Psoas muscle (tissue), 8 donors: ENCODE data around the gene RIC8B. TPM values are rescaled to one million over a fixed set of nuclear protein-coding genes. Genes with fewer than 3 reads are reported as not detected.

ENCODE experiments used
- ATAC-seq, 4 donors: fragments of 200-7000 bp; cut with Tn5 transposase; one replicate each; pipeline ENCODE4 v1.9.1; 2020; ENCODE audit warnings: moderate library complexity in 3 of 4, mild to moderate bottlenecking in 2 of 4
- DNase-seq, 2 donors: peaks; one replicate each; pipeline ENCODE4 v3.0.0-alpha.2; 2020
- H3K27ac ChIP-seq: fragments of 200-600 bp; one replicate; pipeline ENCODE4 v1.8.0; 2022
- H3K27me3 ChIP-seq, 3 donors: fragments of 200-600 bp in 1 of 3; one replicate each; pipeline versions ENCODE4 v1.6.1 to v1.8.0; 2013 to 2022; ENCODE audit warnings: low read length in 2 of 3, mild to moderate bottlenecking in 2 of 3, moderate library complexity in 1 of 3; ENCODE audit not compliant: insufficient read depth in 3 of 3
- H3K36me3 ChIP-seq, 2 donors: fragments of 200-600 bp in 1 of 2; one replicate each; pipeline versions ENCODE4 v1.6.1 to v1.8.0; 2013 to 2022; ENCODE audit warnings: low read depth in 1 of 2, mild to moderate bottlenecking in 1 of 2, moderate library complexity in 1 of 2; ENCODE audit not compliant: insufficient read depth in 1 of 2
- H3K4me1 ChIP-seq: fragments of 200-600 bp; one replicate; pipeline ENCODE4 v1.8.0; 2022
- H3K4me3 ChIP-seq: fragments of 200-600 bp; one replicate; pipeline ENCODE4 v1.8.0; 2022; ENCODE audit warnings: mild to moderate bottlenecking
- H3K9me3 ChIP-seq: fragments of 200-600 bp; one replicate; pipeline ENCODE4 v1.8.0; 2022
- CTCF ChIP-seq: fragments of 200-600 bp; IDR thresholded peaks from one replicate; pipeline ENCODE4 v1.8.0; 2022; ENCODE audit warnings: antibody characterized with exemption
- WGBS, 3 donors: extraction: QIAGEN DNeasy Blood & Tissue Kit; methylation state at CpG; one replicate each; pipeline versions ENCODE4 v1.1.6 to v1.1.7; 2013; 5-methylcytosine and 5-hydroxymethylcytosine counted together
- intact Hi-C, 2 donors: fragments of 100-400 bp; cut with DNase I; formaldehyde crosslinking; loops; one replicate each; pipeline versions ENCODE4 v1.11.0 to v1.14.2; 2022
- polyA plus RNA-seq, 3 donors: library from polyadenylated mRNA; stranded (reverse); fragments of 200-250 nt; gene quantifications; one replicate each; pipeline ENCODE4 v1.2.3, GENCODE V29; 2013
- total RNA-seq, 4 donors: library from RNA; stranded (reverse); fragmentation: NEBNext Ultra II Directional in 2 of 4; extraction: Animal tissue kit (Norgen Biotek cat#: 25700) in 2 of 4; gene quantifications; one replicate each; pipeline versions ENCODE4 v1.2.1 to v1.2.4, GENCODE V29; 2021 to 2023
- donor health status: healthy with polysubstance abuse.
- donor health status: DM: no; HTN: no; CAD: no; lungs with moderate emphysema.
- donor health status: Bipolar disorder and iron deficiency.
- donor health status: healthy.
- donor health status: DM: yes; HTN: yes; CAD: no.
- donor health status: DM: no; HTN: no; CAD: no.
- donor health status: DM: no; HTN: no; CAD: no.
- donor health status: DM: yes; HTN: yes; CAD: no.

The RIC8B gene
- total and polyA plus RNA-seq, 7 donors: 4.9 to 19.3 (median 10.5) TPM

GRCh38 chr12:106740818-106741217 lies 33.7 kb upstream of the RIC8B start:
- WGBS, 3 donors: 88 to 93% (median 92%) methylated on average over 5 of the region's 5 CpGs
- H3K4me1 ChIP-seq: no peaks in the 10 kb centered on the region
- H3K27ac ChIP-seq: no peak overlapping the region
- ATAC-seq (no peak), DNase-seq (no peak)
- intact Hi-C loops: no loop called here
- no peak overlapping the region for H3K4me3 ChIP-seq
- TF ChIP-seq CTCF: no peak
- H3K36me3 ChIP-seq: no peaks in the 10 kb centered on the region
- H3K9me3 ChIP-seq: no peaks in the 10 kb centered on the region
- H3K27me3 ChIP-seq: no peaks in the 10 kb centered on the region

- TF ChIP-seq CTCF: no peak
- intact Hi-C loops: no loop called here
- no peaks in the 10 kb centered on the region for H3K36me3 ChIP-seq
- no peaks in the 10 kb centered on the region for H3K27me3 ChIP-seq
- no peaks in the 10 kb centered on the region for H3K4me1 ChIP-seq
- no peak overlapping the region for H3K4me3 ChIP-seq
- 87 to 88% (median 87%) methylated on average over 2 of the region's 2 CpGs for WGBS, 3 donors
- ATAC-seq (no peak), DNase-seq (no peak)
- no peak overlapping the region for H3K27ac ChIP-seq
- no peaks in the 10 kb centered on the region for H3K9me3 ChIP-seq
Measured at GRCh38 chr12:106741247-106741646, 33.2 kb upstream of the RIC8B start.

GRCh38 chr12:106743270-106743988 lies 31.1 kb upstream of the RIC8B start:
- H3K4me3 ChIP-seq: no peak overlapping the region
- DNase-seq (no peak), ATAC-seq (no peak)
- TF ChIP-seq CTCF: no peak
- H3K27ac ChIP-seq: no peak overlapping the region
- intact Hi-C loops: no loop called here
- no peaks in the 10 kb centered on the region for H3K36me3 ChIP-seq
- H3K27me3 ChIP-seq: no peaks in the 10 kb centered on the region
- H3K4me1 ChIP-seq: no peaks in the 10 kb centered on the region
- WGBS, 3 donors: 57 to 60% (median 60%) methylated on average over 8 of the region's 8 CpGs
- H3K9me3 ChIP-seq: no peaks in the 10 kb centered on the region

DNA sequence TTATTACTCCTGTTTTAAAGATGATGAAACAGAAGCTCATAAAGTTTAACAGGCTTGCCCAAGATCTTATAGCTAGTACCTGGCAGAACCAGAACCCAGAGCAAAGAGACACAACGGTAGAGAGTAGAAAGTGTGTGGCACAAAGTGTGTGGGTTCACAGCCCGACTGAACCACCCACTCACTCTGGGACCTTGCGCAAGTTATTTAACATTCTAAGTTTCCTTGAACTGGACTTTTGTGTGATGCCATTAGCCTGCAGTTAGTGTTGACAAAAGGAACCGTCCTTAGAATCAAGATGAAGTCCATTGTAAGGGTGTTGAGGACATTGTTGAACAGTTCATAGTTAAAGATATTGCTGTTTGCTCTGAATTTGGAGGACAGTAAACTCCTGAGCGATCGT lies 29.9 kb upstream of the RIC8B start:
- TF ChIP-seq CTCF: no peak
- H3K36me3 ChIP-seq: no peaks in the 10 kb centered on the region
- no peaks in the 10 kb centered on the region for H3K4me1 ChIP-seq
- H3K9me3 ChIP-seq: no peaks in the 10 kb centered on the region
- no peak overlapping the region for H3K27ac ChIP-seq
- 82 to 86% (median 83%) methylated on average over 6 of the region's 6 CpGs for WGBS, 3 donors
- DNase-seq: no peak
- ATAC-seq: no peak
- intact Hi-C loops: no loop called here
- H3K4me3 ChIP-seq: no peak overlapping the region
- H3K27me3 ChIP-seq: no peaks in the 10 kb centered on the region
